Anterior cingulate cortex (tissue), 58 donors: ENCODE measurements around the gene CENPW.
A peak's percentile ranks its signal among the peaks of the same experiment; 100 is the strongest.

Source experiments
- DNase-seq, 58 donors: peaks; one replicate each; lab custom pipeline; 2025; lab: John Stamatoyannopoulos, UW

Gene CENPW

GRCh38 chr6:126339796-126340609 is at the start of gene CENPW:
Gene CENPW (plus strand): TSS chr6:126340115. CDS start chr6:126340274, 159 bp downstream.
- peak in 57 of 58 donors; percentile 11 to 87 (median 64) for DNase-seq

- DNase-seq, result no peak
These were observed 45.9 kb upstream of the CENPW start for GRCh38 chr6:126293891-126294524.

GRCh38 chr6:126300126-126300525 is 39.8 kb upstream of the CENPW start:
- DNase-seq, result no peak

GRCh38 chr6:126300735-126301134 is 39.2 kb upstream of the CENPW start:
- no peak for DNase-seq

DNA sequence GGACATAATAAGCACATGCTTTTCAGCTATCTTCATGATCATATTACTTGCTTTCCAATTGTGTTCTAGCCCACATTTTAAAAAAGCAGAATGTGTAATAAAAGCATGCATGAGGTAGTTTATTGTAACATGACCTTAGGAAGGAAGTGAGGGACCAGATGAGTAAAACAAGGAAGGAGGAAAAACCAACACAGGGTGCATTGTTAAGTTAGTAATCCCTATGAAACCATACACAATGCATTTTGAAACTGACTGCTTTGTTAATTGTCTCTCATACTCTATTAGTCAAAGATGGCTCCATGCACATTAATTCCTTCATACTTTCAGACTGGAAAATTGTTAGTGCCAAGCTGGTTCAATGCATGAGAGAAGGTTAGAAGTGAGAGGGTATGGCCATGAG is 37.7 kb upstream of the CENPW start:
- no peak for DNase-seq

GRCh38 chr6:126307849-126308248 is 32.1 kb upstream of the CENPW start:
- peak in 1 of 58 donors; percentile 11 for DNase-seq

DNA sequence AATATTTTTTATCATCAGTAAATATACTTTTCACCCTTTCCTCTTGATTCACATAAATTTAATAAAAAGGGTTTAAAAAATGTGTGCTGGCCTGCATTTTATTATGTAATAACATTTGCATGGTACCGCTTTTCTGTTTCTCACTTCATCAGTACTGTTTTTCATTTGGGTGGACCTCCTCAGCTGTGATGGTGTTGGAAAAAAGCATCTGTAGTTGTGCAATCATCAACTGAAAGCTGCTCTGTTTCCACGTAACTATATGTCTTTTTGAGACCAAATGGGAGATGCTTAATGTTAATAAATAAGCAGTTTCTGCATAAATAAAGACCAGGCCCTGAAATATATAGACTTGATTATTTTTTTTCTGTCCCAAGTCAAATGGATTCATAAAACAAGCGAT is 31.6 kb upstream of the CENPW start:
- DNase-seq, result no peak

- no peak for DNase-seq
These were observed 27.8 kb upstream of the CENPW start for GRCh38 chr6:126312013-126312665.

DNA sequence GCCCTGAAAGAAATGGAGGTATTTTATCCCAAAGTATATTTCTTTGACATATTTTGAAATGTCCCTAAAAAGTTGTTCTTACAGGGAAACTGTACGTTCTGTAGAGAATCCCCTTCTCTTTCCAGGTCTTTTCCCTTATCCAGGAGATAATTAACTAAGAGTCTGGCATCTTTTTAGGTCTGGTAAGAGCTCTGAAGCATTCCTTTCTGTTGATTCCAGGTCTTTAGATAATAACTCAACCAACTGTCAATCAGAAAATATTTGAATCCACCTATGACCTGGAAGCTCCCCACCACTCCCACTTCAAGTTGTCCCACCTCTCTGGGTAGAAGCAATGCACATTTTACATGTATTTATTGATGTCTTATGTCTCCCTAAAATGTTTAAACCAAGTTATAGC is 26.0 kb upstream of the CENPW start:
- no peak for DNase-seq

- DNase-seq, result no peak
These were observed 21.1 kb upstream of the CENPW start for GRCh38 chr6:126318797-126319196.

- DNase-seq, result no peak
These were observed 6.2 kb upstream of the CENPW start for GRCh38 chr6:126333729-126334128.

DNA sequence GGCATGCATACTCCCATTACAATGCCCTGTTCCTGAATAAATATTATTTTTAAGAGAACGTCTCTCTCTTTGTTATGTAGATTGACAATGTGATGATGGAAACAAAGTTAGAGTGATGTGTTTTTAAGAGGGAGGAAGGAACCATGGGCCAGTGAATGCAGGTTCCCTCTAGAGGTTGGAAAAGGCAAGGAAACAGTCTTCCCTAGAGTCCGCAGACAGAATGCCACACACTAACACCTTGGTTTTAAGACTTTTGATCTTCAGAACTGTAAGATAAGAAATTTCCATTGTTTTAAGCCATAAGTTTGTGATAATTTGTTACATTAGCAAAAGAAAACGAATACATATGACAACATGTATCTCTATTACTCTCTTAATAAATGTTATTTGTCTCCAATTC is 4.7 kb upstream of the CENPW start:
- no peak for DNase-seq

DNA sequence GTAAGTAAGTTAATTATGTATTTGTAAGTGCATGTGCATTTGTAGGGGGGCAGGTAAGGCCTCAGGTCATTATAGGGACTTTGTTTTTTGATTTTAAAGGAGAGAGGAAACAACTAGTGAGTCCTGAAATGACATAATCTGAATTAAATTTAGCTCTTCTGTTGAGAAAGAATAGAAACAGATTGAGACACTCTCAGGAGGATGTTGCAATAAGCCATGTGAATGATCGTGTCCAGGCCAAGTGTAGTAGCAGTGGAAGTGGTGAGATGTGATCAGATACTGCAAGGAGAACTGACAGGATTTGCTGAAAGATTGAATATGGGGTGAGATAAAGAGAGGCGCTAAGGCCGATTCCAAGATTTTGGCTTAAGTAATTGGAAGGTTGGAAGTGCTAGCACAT is 2.6 kb upstream of the CENPW start:
- DNase-seq, result peak in 12 of 58 donors; percentile 0 to 58 (median 2)

DNA sequence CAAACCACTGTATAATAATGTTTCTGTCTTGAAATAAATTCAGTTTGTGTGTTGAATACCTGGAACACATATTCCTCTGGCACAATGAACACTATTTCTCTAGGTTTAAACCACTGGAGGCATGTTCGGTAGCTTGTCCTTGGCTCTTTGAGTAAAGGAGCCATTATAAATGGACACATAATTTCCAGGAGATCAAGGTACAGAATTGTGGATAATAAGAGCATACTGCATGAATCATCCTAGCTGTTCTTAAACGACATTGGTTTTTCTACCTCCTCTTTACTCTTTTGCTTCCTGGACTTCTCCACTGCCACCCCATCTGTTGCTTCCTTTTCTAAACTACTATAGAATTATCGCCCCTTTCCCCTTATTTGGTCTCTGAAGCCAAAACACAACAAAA is 1.2 kb downstream of the CENPW start:
- no peak for DNase-seq

DNA sequence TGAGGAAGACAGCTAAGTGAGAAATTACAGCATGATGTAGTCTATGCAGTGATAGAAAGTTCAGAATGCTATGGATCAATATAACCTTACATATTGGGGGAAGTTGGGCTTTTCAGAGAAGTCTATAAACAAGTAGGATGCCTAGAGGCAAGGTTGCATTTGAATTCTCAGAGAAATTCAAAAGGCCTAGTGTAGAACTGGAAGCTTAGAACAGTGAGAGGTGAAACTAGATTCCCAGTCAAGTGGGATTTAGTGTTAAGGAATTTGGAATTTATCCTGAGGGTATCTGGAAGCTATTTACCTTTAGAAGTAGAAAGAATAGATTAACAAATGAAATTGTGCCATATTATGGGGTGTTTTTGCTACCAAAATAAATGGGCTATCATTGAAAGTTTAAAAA is 4.3 kb downstream of the CENPW start:
- no peak for DNase-seq

- no peak for DNase-seq
These were observed 12.0 kb downstream of the CENPW start for GRCh38 chr6:126351960-126352359.

GRCh38 chr6:126352514-126352913 is 12.6 kb downstream of the CENPW start:
- DNase-seq, result no peak

GRCh38 chr6:126356526-126356925 is 16.6 kb downstream of the CENPW start:
- no peak for DNase-seq

DNA sequence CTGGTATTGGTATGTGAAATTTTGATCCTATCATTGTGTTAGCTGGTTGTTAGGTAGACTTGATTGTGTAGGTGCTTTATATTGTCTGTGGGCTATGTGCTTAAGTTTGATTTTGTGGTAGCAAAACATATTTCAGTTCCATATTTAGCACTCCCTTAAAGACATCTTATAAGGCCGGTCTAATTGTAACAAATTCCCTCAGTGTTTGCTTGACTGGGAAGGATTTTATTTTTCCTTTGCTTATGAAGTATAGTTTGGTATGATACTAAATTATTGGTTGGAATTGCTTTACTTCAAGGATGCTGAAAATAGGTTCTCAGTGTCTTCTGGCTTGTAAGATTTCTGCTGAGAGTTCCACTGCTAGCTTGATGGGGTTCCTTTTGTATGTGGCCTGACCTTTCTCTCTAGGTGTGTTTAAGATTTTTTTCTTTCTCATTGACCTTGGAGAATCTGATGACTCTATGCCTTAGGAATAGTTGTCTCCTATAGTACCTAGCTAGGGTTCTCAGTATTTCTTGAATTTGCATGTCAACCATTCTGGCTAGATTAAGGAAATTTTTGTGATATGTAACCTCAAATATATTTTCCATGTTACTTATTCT is 20.1 kb downstream of the CENPW start:
- DNase-seq, result no peak

GRCh38 chr6:126361832-126362440 is 22.0 kb downstream of the CENPW start:
- no peak for DNase-seq

DNA sequence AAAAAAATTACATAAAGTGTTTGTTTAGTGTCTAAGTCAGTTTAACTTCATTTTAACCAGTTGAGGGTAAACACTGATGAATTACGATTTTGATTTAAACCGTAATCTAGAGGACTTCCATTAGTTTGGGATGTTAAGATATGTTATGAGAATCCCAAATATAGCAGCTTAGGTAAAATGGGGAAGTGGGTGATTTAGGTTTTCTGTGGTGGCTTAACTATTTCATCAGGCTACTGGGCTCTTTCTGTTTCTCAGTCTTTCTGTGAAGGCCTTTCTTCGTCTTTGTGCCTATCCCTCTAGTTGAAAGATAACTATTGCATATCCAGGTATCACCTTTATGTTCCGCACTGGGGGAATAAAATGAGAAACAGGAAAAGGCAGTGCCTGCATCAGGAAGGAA is 27.9 kb downstream of the CENPW start:
- DNase-seq, result no peak
